ENCODE results near the gene SRMS.

SRMS gene

GRCh38 chr20:63589261-63590217 is 42.0 kb upstream of the SRMS start:
- Histone ChIP-seq H3K9ac (no peak overlapping the region), H3K79me2 (no peaks in the 10 kb centered on the region), H3K36me3 (ENCODE audit: control insufficient read depth, insufficient read depth, low read length) (no peaks in the 10 kb centered on the region), H3K4me2 (ENCODE audit: low read length) (no peak overlapping the region), H3K27me3 (ENCODE audit: control insufficient read depth, insufficient read depth, low read length) (no peaks in the 10 kb centered on the region), H3K9me3 (ENCODE audit: control insufficient read depth, low read length) (no peaks in the 10 kb centered on the region), H3K4me3 (ENCODE audit: low read depth, low read length) (no peak overlapping the region), H3K27ac (no peak overlapping the region), H3K4me1 (no peaks in the 10 kb centered on the region), H2AFZ (no peak overlapping the region)
- TF ChIP-seq CTCF (IDR thresholded peaks at IDR 0.05) = no peak

GRCh38 chr20:63588641-63589041 is 41.1 kb upstream of the SRMS start:
- no peak overlapping the region for H3K9ac ChIP-seq
- H3K4me2 ChIP-seq (ENCODE audit: low read length) = no peak overlapping the region
- no peaks in the 10 kb centered on the region for H3K27me3 ChIP-seq (ENCODE audit: control insufficient read depth, insufficient read depth, low read length)
- H3K79me2 ChIP-seq = no peaks in the 10 kb centered on the region
- no peak overlapping the region for H2AFZ ChIP-seq
- H3K4me3 ChIP-seq (ENCODE audit: low read depth, low read length) = no peak overlapping the region
- H3K36me3 ChIP-seq (ENCODE audit: control insufficient read depth, insufficient read depth, low read length) = no peaks in the 10 kb centered on the region
- no peaks in the 10 kb centered on the region for H3K9me3 ChIP-seq (ENCODE audit: control insufficient read depth, low read length)
- no peak overlapping the region for H3K27ac ChIP-seq
- TF ChIP-seq CTCF (IDR thresholded peaks at IDR 0.05) = no peak
- no peaks in the 10 kb centered on the region for H3K4me1 ChIP-seq

- Histone ChIP-seq H3K27me3 (ENCODE audit: control insufficient read depth, insufficient read depth, low read length) (no peaks in the 10 kb centered on the region), H3K4me3 (ENCODE audit: low read depth, low read length) (no peak overlapping the region), H3K79me2 (no peaks in the 10 kb centered on the region), H2AFZ (no peak overlapping the region), H3K4me2 (ENCODE audit: low read length) (no peak overlapping the region), H3K27ac (no peak overlapping the region), H3K9ac (no peak overlapping the region), H3K4me1 (no peaks in the 10 kb centered on the region), H3K36me3 (ENCODE audit: control insufficient read depth, insufficient read depth, low read length) (no peaks in the 10 kb centered on the region), H3K9me3 (ENCODE audit: control insufficient read depth, low read length) (no peaks in the 10 kb centered on the region)
- no peak for TF ChIP-seq CTCF (IDR thresholded peaks at IDR 0.05)
These were observed 40.4 kb upstream of the SRMS start for GRCh38 chr20:63587776-63588591.

GRCh38 chr20:63587256-63587655 is 39.7 kb upstream of the SRMS start:
- Histone ChIP-seq H3K79me2 (no peaks in the 10 kb centered on the region), H3K27ac (no peak overlapping the region), H3K4me2 (ENCODE audit: low read length) (no peak overlapping the region), H2AFZ (no peak overlapping the region), H3K9ac (no peak overlapping the region), H3K4me3 (ENCODE audit: low read depth, low read length) (no peak overlapping the region), H3K4me1 (no peaks in the 10 kb centered on the region), H3K27me3 (ENCODE audit: control insufficient read depth, insufficient read depth, low read length) (no peaks in the 10 kb centered on the region), H3K36me3 (ENCODE audit: control insufficient read depth, insufficient read depth, low read length) (no peaks in the 10 kb centered on the region), H3K9me3 (ENCODE audit: control insufficient read depth, low read length) (no peaks in the 10 kb centered on the region)
- no peak for TF ChIP-seq CTCF (IDR thresholded peaks at IDR 0.05)
